GM12874 (cell line): Measurements from ENCODE around the gene TBC1D22A.

ENCODE experiments used
- TF ChIP-seq, protein P1 (sequence below): IDR thresholded peaks from 2 replicates; pipeline ENCODE4 v1.5.1; 2011; ENCODE audit warnings: low read depth, mild to moderate bottlenecking, control low read depth, low read length, moderate library complexity; ENCODE audit not compliant: insufficient read depth

TBC1D22A gene

DNA sequence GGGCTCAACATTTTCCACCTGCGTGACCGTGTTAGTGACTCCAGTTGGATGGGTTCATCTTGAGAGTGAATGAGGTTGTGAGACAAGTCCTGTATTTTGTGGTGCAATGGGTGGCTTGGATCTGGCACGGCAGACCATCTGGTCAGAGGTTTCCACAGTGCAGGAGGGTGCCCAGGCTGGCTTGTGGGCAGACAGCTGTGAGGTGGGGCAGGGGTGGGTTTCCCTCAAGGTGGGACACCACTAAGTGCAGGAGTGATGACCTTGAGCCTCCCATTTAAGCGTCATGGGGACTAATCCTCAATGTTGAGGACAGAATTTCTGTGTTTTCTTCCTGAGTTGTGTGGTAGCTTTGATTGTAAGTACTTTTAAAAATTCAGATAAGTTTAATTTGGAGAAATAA lies 220.6 kb downstream of the TBC1D22A start:
- TF ChIP-seq, protein P1, sequence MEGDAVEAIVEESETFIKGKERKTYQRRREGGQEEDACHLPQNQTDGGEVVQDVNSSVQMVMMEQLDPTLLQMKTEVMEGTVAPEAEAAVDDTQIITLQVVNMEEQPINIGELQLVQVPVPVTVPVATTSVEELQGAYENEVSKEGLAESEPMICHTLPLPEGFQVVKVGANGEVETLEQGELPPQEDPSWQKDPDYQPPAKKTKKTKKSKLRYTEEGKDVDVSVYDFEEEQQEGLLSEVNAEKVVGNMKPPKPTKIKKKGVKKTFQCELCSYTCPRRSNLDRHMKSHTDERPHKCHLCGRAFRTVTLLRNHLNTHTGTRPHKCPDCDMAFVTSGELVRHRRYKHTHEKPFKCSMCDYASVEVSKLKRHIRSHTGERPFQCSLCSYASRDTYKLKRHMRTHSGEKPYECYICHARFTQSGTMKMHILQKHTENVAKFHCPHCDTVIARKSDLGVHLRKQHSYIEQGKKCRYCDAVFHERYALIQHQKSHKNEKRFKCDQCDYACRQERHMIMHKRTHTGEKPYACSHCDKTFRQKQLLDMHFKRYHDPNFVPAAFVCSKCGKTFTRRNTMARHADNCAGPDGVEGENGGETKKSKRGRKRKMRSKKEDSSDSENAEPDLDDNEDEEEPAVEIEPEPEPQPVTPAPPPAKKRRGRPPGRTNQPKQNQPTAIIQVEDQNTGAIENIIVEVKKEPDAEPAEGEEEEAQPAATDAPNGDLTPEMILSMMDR: no peak

DNA sequence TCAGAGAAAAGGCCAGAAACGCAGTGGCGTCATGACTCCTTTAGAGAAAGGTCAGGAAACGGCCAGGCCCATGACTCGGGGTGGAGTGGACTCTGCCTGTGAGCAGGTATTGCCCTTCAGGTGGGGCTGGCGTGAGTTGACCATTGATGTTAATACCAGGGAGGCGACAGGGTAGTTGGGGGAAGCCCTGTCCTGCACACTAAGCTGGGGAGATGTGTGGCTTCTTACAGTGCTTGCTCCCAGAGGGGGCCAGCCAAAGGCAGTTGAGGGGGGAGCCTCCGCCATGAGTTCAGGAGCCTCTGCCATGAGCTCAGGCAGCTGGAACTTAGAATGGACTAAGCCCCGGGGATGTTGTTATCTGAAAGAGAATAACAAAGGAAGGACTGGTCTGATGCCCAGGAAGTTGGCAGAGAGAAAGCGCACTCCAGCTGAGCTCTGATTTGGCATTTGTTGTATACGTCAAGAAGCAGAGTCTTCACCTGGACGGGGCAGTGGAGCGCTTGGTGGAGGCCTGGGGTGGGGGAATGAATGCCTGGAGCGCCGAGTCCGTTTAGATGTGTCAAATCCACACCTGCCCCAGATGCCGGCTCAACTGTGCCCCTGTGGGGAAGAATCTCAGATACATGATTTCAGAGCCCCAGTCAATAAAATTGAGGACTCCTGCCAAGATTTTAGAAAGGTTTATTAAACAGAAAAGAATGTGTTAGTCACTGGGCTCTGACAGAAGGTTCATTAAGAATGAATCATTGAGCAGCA lies 222.5 kb downstream of the TBC1D22A start:
- TF ChIP-seq, protein P1: no peak

DNA sequence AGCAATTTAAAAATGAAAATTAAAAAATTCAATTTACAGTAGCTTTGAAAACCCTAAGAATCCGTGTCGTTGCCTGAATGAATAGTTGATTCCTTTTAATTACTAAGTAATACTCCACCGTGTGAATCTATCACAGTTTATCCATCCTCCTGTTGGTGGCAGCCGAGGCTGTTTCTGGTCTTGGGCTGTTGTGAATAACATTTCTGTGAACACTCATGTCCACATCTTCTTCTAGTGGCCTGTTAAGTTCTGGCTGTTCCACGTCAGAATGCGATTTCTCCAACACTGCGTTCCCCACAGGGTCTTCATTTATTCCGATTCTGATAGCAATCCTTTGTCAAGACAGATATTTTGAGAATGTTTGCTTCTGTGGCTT lies 223.0 kb downstream of the TBC1D22A start:
- TF ChIP-seq, protein P1: no peak

DNA sequence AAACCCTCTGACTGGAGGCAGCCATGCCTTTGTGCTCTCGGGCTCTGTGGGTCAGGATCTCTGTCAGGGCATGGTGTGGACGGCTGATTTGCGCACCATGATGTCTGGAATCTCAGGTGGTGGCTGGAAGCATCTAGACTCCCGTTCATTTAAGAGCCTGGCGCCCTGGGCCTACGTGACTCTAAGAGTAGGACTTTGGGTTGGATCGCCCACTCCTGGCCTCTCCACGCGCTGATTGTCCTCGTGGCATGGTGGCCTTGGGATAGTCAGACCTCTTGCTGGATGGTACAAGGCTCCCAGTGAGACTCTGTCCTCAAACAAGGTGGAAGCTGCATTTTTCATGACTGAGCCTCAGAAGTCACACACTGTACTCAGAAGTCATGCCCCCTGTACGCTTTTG lies 224.3 kb downstream of the TBC1D22A start:
- TF ChIP-seq, protein P1: no peak

DNA sequence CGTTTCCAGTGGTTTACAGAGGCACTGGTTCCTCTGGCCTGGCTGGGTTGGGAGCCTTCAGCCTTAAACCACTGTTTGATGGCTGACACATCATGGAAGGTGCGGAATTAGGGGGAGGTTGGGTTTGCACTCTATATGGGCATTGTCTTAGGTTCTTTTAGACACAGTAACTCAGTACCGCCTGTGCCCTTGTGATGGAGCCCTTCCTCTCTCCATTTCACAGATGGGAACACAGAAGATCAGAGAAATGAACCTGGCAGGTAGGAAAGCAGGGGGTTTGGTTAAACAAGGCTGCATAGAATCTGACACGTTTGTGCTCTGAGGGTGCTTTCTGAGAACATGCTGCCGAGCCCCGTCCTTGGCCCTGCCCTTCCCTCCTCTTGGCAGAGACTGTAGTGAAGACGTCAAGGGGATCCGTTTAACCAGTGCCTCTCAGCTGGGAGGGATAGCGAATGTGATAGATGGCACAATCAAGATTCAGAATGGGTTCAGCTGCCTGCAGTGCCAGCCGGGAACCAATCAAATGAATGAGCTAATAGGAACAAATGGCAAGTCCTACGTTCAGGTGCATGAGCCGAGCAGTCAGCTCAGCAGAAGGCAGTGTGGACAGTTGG lies 228.6 kb downstream of the TBC1D22A start:
- TF ChIP-seq, protein P1: no peak

DNA sequence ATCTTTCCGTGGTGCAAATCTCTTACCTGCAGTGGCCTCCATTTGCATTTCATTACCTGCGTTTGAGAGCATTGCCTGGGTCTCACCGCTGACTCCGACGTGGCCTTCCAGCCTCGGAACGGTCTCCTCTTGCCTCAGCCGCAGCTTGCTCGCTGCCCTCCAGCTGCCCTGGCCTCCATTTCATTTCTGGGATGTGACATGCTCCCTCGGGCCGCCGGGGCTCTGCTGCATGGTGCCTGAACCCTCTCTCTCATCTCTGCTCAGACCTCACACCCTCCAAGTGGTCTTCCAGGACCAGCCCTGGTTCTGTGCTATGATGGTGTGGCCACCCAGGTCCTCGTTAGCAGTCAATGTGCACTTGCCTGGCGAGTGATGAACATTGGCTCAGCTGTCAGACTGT lies 229.2 kb downstream of the TBC1D22A start:
- TF ChIP-seq, protein P1: no peak

DNA sequence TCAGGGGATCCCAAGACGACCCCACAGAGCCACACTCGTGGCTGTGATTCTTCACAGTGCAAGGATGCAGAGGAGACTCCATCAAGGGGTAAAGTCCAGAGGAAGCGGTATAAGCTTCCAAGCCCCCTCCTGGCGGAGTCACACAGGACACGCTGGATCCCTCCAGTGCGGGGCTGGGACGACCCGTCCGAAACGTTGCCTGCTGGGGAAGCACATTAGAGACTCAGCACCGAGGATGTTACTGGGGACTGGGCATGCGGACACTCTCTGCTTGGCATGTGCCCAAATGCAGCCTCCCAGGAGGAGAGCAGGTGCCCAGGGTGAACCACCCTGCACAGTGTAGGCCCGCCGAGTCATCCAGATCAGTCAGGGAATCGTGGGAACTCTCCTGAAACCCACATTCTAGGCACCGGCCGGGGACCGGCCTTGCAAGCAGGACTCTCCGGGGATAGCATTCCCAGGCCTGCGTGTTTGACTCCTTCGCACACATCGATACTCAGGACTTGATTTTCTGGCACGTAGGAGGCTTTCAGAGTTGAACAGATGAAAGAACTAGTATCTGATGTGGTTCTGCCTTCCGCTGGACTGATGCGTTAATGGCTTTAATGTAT lies 229.8 kb downstream of the TBC1D22A start:
- TF ChIP-seq, protein P1: no peak
